Measurements from ENCODE around the gene SPRED3. TPM values are rescaled to one million over a fixed set of nuclear protein-coding genes. Genes with fewer than 3 reads are reported as not detected.
"Not testable (repeated sequence)": the region's sequence is repeated elsewhere in the genome, so short reads cannot be mapped to it uniquely, and the experiment has no call there.

SPRED3 gene
- total RNA-seq, 1 donor from 2014 or later = 8.7 TPM

DNA sequence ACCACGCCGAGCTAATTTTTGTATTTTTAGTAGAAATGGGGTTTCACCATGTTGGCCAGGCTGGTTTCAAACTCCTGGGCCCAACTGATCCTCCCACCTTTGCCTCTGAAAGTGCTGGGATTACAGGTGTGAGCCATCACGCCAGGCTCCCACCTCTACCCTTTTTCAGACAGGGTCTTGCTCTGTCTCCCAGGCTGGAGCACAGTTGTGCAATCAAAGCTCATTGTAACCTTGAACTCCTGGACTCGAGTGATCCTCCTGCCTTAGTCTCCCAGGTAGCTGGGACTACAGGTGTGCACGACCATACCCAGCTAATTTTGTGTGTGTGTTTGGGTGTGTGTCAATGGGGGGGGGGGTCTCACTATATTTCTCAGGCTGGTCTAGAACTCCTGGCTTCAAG, 35.8 kb downstream of the SPRED3 start:
- Mint-ChIP-seq H3K27me3 (ENCODE audit: unreplicated experiment) (peaks cover 2% of the 10 kb centered on the region), H3K36me3 (ENCODE audit: unreplicated experiment) (no peaks in the 10 kb centered on the region), H3K4me1 (ENCODE audit: low read depth, unreplicated experiment) (peaks cover 7% of the 10 kb centered on the region), H3K9me3 (ENCODE audit: unreplicated experiment) (peaks cover 2% of the 10 kb centered on the region), H3K27ac (ENCODE audit: unreplicated experiment) (no peak overlapping the region), H3K4me3 (ENCODE audit: unreplicated experiment) (no peak overlapping the region)
- no peak for TF ChIP-seq CTCF (IDR thresholded peaks at IDR 0.05; ENCODE audit: partially characterized antibody, unreplicated experiment)
- DNase-seq = no peak

GRCh38 chr19:38425222-38425809, 36.8 kb downstream of the SPRED3 start:
- H3K27me3 Mint-ChIP-seq (ENCODE audit: unreplicated experiment) = peaks cover 2% of the 10 kb centered on the region
- TF ChIP-seq CTCF (IDR thresholded peaks at IDR 0.05; ENCODE audit: partially characterized antibody, unreplicated experiment) = no peak
- no peak overlapping the region for H3K4me3 Mint-ChIP-seq (ENCODE audit: unreplicated experiment)

DNA sequence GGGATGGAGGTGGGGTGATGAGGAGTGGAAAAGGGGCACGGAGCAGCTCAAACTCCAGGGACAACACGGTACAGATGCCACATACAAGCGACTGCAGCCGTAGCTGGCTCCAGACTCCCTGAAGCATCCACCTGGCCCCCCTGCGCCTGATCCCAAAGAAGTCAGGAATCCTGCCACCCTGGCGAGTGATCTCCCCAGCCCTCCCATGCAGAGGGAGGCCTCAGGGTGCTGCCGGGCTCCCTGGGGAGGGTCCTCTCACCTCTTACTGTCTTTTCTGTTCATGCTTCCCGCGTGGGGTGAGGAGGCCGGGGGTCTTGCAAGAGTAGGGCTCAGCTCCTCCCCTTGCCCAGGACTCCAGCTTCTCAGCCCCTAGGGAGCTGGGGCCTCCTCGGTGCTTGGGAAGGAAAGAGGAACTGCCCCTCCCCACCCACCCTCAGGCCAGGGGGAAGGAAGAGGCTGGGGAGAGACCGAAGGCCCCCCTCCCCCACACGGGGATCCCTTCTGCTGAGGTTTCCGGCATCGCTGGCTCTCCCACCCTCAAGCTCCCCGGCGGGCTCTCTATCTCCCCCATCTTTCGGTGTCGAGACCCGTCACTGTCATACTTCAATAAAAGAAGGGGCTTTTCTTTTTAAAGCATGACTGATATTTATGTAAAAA, 37.4 kb downstream of the SPRED3 start, which contains the start of gene RASGRP4:
TSS of gene RASGRP4 (minus strand) at position 410 of the 657 bp plus-strand sequence. CDS start at position 282, 128 bp downstream.
- Mint-ChIP-seq H3K36me3 (ENCODE audit: unreplicated experiment) (no peaks in the 10 kb centered on the region), H3K27me3 (ENCODE audit: unreplicated experiment) (peaks cover 2% of the 10 kb centered on the region), H3K9me3 (ENCODE audit: unreplicated experiment) (peaks cover 2% of the 10 kb centered on the region), H3K27ac (ENCODE audit: unreplicated experiment) (no peak within 1 kb of the TSS), H3K4me3 (ENCODE audit: unreplicated experiment) (peak within 1 kb of the TSS; percentile 77), H3K4me1 (ENCODE audit: low read depth, unreplicated experiment) (peaks cover 15% of the 10 kb centered on the region)
- TF ChIP-seq CTCF (IDR thresholded peaks at IDR 0.05; ENCODE audit: partially characterized antibody, unreplicated experiment) = no peak
- DNase-seq = peak; percentile 49

More at GRCh38 chr19:38425222-38425809, 36.8 kb downstream of the SPRED3 start:
- Mint-ChIP-seq H3K36me3 (ENCODE audit: unreplicated experiment) (no peaks in the 10 kb centered on the region), H3K4me1 (ENCODE audit: low read depth, unreplicated experiment) (peaks cover 13% of the 10 kb centered on the region), H3K27ac (ENCODE audit: unreplicated experiment) (no peak overlapping the region), H3K9me3 (ENCODE audit: unreplicated experiment) (peaks cover 2% of the 10 kb centered on the region)
- DNase-seq = no peak

DNA sequence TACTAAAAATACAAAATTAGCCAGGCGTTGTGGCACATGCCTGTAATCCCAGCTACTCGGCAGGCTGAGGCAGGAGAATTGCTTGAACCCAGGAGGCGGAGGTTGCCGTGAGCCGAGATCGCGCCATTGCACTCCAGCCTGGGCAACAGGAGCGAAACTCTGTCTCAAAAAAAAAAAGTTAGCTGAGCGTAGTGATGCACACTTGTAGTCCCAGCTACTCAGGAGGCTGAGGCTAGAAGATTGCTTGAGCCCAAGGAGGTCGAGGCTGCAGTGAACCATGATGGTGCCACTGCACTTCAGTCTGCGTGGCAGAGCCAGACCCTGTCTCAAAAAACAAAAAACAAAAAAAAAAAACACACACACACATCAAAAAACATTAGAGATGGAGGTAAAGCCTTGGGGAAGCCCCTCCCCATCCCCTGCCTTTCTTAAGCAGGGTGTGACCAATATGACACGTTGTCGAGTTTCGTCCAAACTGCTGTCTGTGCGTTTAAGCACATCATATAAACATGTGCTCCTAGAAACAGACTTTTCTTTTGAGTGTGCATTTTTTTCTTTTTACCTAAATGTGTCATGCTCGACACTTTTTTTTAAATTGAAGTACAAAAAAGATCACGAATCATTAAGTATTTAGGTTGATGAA, 38.7 kb downstream of the SPRED3 start:
- not testable (repeated sequence) for H3K36me3 Mint-ChIP-seq (ENCODE audit: unreplicated experiment); H3K4me3 Mint-ChIP-seq (ENCODE audit: unreplicated experiment); H3K27me3 Mint-ChIP-seq (ENCODE audit: unreplicated experiment); H3K27ac Mint-ChIP-seq (ENCODE audit: unreplicated experiment); H3K9me3 Mint-ChIP-seq (ENCODE audit: unreplicated experiment); DNase-seq
- H3K4me1 Mint-ChIP-seq (ENCODE audit: low read depth, unreplicated experiment) = peaks cover 18% of the 10 kb centered on the region

GRCh38 chr19:38429055-38429810, 40.7 kb downstream of the SPRED3 start:
- Mint-ChIP-seq H3K36me3 (ENCODE audit: unreplicated experiment) (no peaks in the 10 kb centered on the region), H3K4me3 (ENCODE audit: unreplicated experiment) (no peak overlapping the region), H3K27me3 (ENCODE audit: unreplicated experiment) (peaks cover 4% of the 10 kb centered on the region), H3K4me1 (ENCODE audit: low read depth, unreplicated experiment) (peaks cover 21% of the 10 kb centered on the region), H3K9me3 (ENCODE audit: unreplicated experiment) (peaks cover 2% of the 10 kb centered on the region), H3K27ac (ENCODE audit: unreplicated experiment) (no peak overlapping the region)
- DNase-seq = no peak
- no peak for TF ChIP-seq CTCF (IDR thresholded peaks at IDR 0.05; ENCODE audit: partially characterized antibody, unreplicated experiment)

Data from glutamatergic neuron (in vitro differentiated cells).